IMR-90 (cell line): ENCODE data around the gene TBCE. TPM values are rescaled to one million over a fixed set of nuclear protein-coding genes. Genes with fewer than 3 reads are reported as not detected.

ENCODE experiments used
- ATAC-seq: fragments of 200-7000 bp; cut with Tn5 transposase; 2 replicates; pipeline ENCODE4 v1.9.1; 2020; ENCODE audit warnings: low read depth, mild to moderate bottlenecking, moderate library complexity
- BruUV-seq: library from RNA; stranded (reverse); fragments of 400-500 nt; replicated peaks from 2 replicates; lab custom pipeline; 2021; lab: Mats Ljungman, UMichigan
- CTCF ChIA-PET: fragments of 300-600 bp; formaldehyde crosslinking; extraction: SDS; loops from one replicate; lab custom pipeline; 2021; ENCODE audit warnings: antibody characterized with exemption; lab: Yijun Ruan, JAX
- POLR2A ChIA-PET: fragments of 300-600 bp; sonication (Branson Sonifier 250); formaldehyde crosslinking; loops from one replicate; lab custom pipeline; 2022; ENCODE audit warnings: antibody characterized with exemption; ENCODE audit not compliant: unreplicated experiment; lab: Charles Lee
- DNase-seq: peaks from one replicate; pipeline ENCODE4 v3.0.0; 2013
- H2AFZ ChIP-seq: replicated peaks from 2 replicates; pipeline ENCODE3; 2013; ENCODE audit warnings: low read length, mild to moderate bottlenecking; ENCODE audit not compliant: poor library complexity
- H2AK5ac ChIP-seq: 2 replicates; pipeline ENCODE4 v1.6.1; 2013; ENCODE audit warnings: low read depth, low read length, inconsistent platforms
- H2AK9ac ChIP-seq: replicated peaks from 2 replicates; pipeline ENCODE3; 2013; ENCODE audit warnings: mild to moderate bottlenecking, low read depth, low read length, moderate library complexity; ENCODE audit not compliant: poor library complexity
- H2BK120ac ChIP-seq: 2 replicates; pipeline ENCODE4 v1.6.1; 2013; ENCODE audit warnings: low read depth, low read length, inconsistent platforms
- H2BK15ac ChIP-seq: 3 replicates; pipeline ENCODE4 v1.6.1; 2013; ENCODE audit warnings: low read depth, low read length, inconsistent platforms
- H2BK20ac ChIP-seq: 2 replicates; pipeline ENCODE4 v1.6.1; 2013; ENCODE audit warnings: low read depth, mild to moderate bottlenecking, inconsistent platforms, low read length, moderate library complexity
- H2BK5ac ChIP-seq: 2 replicates; pipeline ENCODE4 v1.6.1; 2013; ENCODE audit warnings: mild to moderate bottlenecking, low read depth, low read length, inconsistent platforms; ENCODE audit not compliant: poor library complexity, severe bottlenecking
- H3K14ac ChIP-seq: replicated peaks from 2 replicates; pipeline ENCODE4 v1.6.1; 2013; ENCODE audit warnings: low read depth, low read length, inconsistent platforms
- H3K18ac ChIP-seq: 2 replicates; pipeline ENCODE4 v1.6.1; 2013; ENCODE audit warnings: low read depth, low read length, control low read depth
- H3K23ac ChIP-seq: 2 replicates; pipeline ENCODE4 v1.6.1; 2013; ENCODE audit warnings: low read depth, low read length, inconsistent platforms
- H3K27ac ChIP-seq: 2 replicates; pipeline ENCODE4 v1.5.1; 2013; ENCODE audit warnings: mild to moderate bottlenecking, control low read depth, low read length; ENCODE audit not compliant: insufficient read depth
- H3K27me3 ChIP-seq: 2 replicates; pipeline ENCODE4 v1.6.1; 2013; ENCODE audit warnings: low read length; ENCODE audit not compliant: control insufficient read depth, insufficient read depth
- H3K36me3 ChIP-seq: 2 replicates; pipeline ENCODE4 v1.6.1; 2013; ENCODE audit warnings: low read length, mixed read lengths; ENCODE audit not compliant: control insufficient read depth, insufficient read depth
- H3K4ac ChIP-seq: 2 replicates; pipeline ENCODE4 v1.6.1; 2013; ENCODE audit warnings: low read depth, low read length, inconsistent platforms
- H3K4me1 ChIP-seq: 2 replicates; pipeline ENCODE4 v1.6.1; 2013; ENCODE audit warnings: low read length, mixed read lengths; ENCODE audit not compliant: control insufficient read depth, insufficient read depth
- H3K4me2 ChIP-seq: 2 replicates; pipeline ENCODE4 v1.6.1; 2013; ENCODE audit warnings: low read depth, mild to moderate bottlenecking, control low read depth, low read length, moderate library complexity
- H3K4me3 ChIP-seq: 2 replicates; pipeline ENCODE4 v1.5.1; 2013; ENCODE audit warnings: low read depth, mild to moderate bottlenecking, control low read depth, low read length, moderate library complexity; ENCODE audit not compliant: insufficient read depth
- H3K56ac ChIP-seq: 2 replicates; pipeline ENCODE4 v1.6.1; 2013; ENCODE audit warnings: low read length, inconsistent platforms; ENCODE audit not compliant: insufficient read depth; ENCODE audit errors: extremely low read depth
- H3K79me1 ChIP-seq, 2 experiments: 2 replicates each; pipeline ENCODE4 v1.6.1; 2013; ENCODE audit warnings: low read length in 2 of 2, inconsistent platforms in 1 of 2, low read depth in 1 of 2
- H3K9ac ChIP-seq: 2 replicates; pipeline ENCODE4 v1.6.1; 2013; ENCODE audit warnings: low read depth, low read length, control low read depth
- H3K9me1 ChIP-seq: 2 replicates; pipeline ENCODE4 v1.6.1; 2013; ENCODE audit warnings: low read length, inconsistent platforms; ENCODE audit not compliant: insufficient read depth
- H3K9me3 ChIP-seq: 2 replicates; pipeline ENCODE4 v1.6.1; 2013; ENCODE audit warnings: low read length; ENCODE audit not compliant: control insufficient read depth, insufficient read depth
- H4K20me1 ChIP-seq: 2 replicates; pipeline ENCODE4 v1.6.1; 2013; ENCODE audit warnings: low read length, inconsistent platforms; ENCODE audit not compliant: insufficient read depth
- H4K5ac ChIP-seq: 2 replicates; pipeline ENCODE4 v1.6.1; 2013; ENCODE audit warnings: mild to moderate bottlenecking, low read depth, low read length, control low read depth
- H4K8ac ChIP-seq, 2 experiments: 2 replicates each; pipeline ENCODE4 v1.6.1; 2013; ENCODE audit warnings: low read depth in 2 of 2, low read length in 2 of 2, control low read depth in 1 of 2, inconsistent platforms in 1 of 2
- H4K91ac ChIP-seq: 2 replicates; pipeline ENCODE4 v1.6.1; 2013; ENCODE audit warnings: low read depth, low read length, inconsistent platforms; ENCODE audit not compliant: insufficient read depth
- BHLHE40 ChIP-seq: fragments of 150-350 bp; IDR thresholded peaks from 2 replicates; pipeline ENCODE4 v1.6.1; 2016; ENCODE audit warnings: mild to moderate bottlenecking, low read depth, low read length
- CHD1 ChIP-seq: IDR thresholded peaks from 2 replicates; pipeline ENCODE4 v1.6.1; 2012; ENCODE audit warnings: low read depth, low read length, improper control_type of control experiment
- FOS ChIP-seq: fragments of 150-350 bp; IDR thresholded peaks from 2 replicates; pipeline ENCODE4 v1.6.1; 2016; ENCODE audit warnings: low read depth, low read length
- MAFK ChIP-seq: IDR thresholded peaks from 2 replicates; pipeline ENCODE4 v1.6.1; 2012; ENCODE audit warnings: low read depth, low read length, improper control_type of control experiment
- MAZ ChIP-seq: IDR thresholded peaks from 2 replicates; pipeline ENCODE4 v1.6.1; 2012; ENCODE audit warnings: low read depth, mild to moderate bottlenecking, low read length, improper control_type of control experiment, moderate library complexity, borderline replicate concordance
- RCOR1 ChIP-seq: IDR thresholded peaks from 2 replicates; pipeline ENCODE4 v1.6.1; 2012; ENCODE audit warnings: mild to moderate bottlenecking, low read length, improper control_type of control experiment; ENCODE audit not compliant: insufficient replicate concordance
- SMC3 ChIP-seq: fragments of 150-350 bp; IDR thresholded peaks from 2 replicates; pipeline ENCODE4 v1.6.1; 2016; ENCODE audit warnings: low read depth, mild to moderate bottlenecking, antibody characterized with exemption, low read length, moderate library complexity
- WGBS, 2 experiments: methylation state at CpG; one replicate each; pipeline versions ENCODE4 v1.1.5 to v1.1.7; 2013; ENCODE audit warnings: missing lambda C conversion rate in 2 of 2; ENCODE audit not compliant: insufficient read length in 1 of 2; ENCODE audit errors: extremely low coverage in 2 of 2; 5-methylcytosine and 5-hydroxymethylcytosine counted together
- dilution Hi-C: fragments of 300-500 bp; cut with HindIII; formaldehyde crosslinking; loops from one replicate; pipeline ENCODE4 v1.14.3; 2018; ENCODE audit warnings: low sequenced_read_pairs; ENCODE audit not compliant: unreplicated experiment
- in situ Hi-C: fragments of 300-500 bp; cut with MboI; formaldehyde crosslinking; loops from 3 replicates; pipeline ENCODE4 v1.14.3; 2019; ENCODE audit warnings: low sequenced_read_pairs, inconsistent platforms, mixed read lengths
- intact Hi-C: fragments of 100-400 bp; cut with micrococcal nuclease; formaldehyde crosslinking; loops from 2 replicates; pipeline ENCODE4 v1.10.0; 2022
- polyA plus RNA-seq, 3 experiments: library from polyadenylated mRNA; depleted of rRNA; stranded (reverse); fragments of >200 nt; gene quantifications; 2 replicates each; pipeline ENCODE4 v1.2.3, GENCODE V29; 2012; ENCODE audit warnings: low replicate concordance in 1 of 3
- total RNA-seq: library from RNA; depleted of rRNA; stranded (reverse); fragments of >200 nt; gene quantifications from 2 replicates; pipeline ENCODE4 v1.2.3, GENCODE V29; 2012
- TF ChIP-seq, protein P1 (sequence below): conservative IDR thresholded peaks from 2 replicates; pipeline ENCODE4 v1.5.1; 2012; ENCODE audit warnings: mild to moderate bottlenecking, low read depth, low read length, improper control_type of control experiment
- TF ChIP-seq, protein P2 (sequence below): fragments of 150-350 bp; IDR thresholded peaks from 2 replicates; pipeline ENCODE4 v1.6.1; 2016; ENCODE audit warnings: low read depth, mild to moderate bottlenecking, low read length, moderate library complexity, borderline replicate concordance
- TF ChIP-seq, protein P3 (sequence below): fragments of 150-350 bp; IDR thresholded peaks from 2 replicates; pipeline ENCODE4 v1.6.1; 2017; ENCODE audit warnings: mild to moderate bottlenecking, antibody characterized with exemption, low read length, low read depth

TBCE gene
- total and polyA plus RNA-seq, 2 of the 4 experiments (the other 2 are of a cell fraction) = 25.3 to 26.7 TPM

DNA sequence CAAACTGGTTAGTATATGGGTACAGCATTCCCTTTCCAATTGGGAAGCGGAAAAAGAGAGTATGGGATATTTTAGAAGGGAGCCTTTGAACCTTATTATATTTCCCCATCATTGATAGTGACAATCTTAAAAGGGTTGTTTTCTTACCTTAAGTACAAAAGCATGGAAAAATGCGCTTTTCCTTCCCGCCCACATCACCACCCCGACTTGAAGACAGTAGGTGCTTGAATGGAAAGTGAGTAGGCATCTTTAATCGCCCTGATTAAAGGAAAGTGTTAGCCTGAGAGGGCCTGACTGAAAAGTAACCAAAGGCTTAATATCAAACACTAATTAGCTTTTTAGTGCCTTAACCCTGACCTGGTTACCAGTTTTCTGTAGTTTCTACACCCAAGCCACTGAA is 23.5 kb upstream of the TBCE start:
- no peaks in the 10 kb centered on the region for H3K9me1 ChIP-seq
- in situ Hi-C loops = no loop called here
- no peak overlapping the region for H2BK15ac ChIP-seq
- no peak overlapping the region for H3K23ac ChIP-seq
- H3K4ac ChIP-seq = no peak overlapping the region
- no peak overlapping the region for H3K56ac ChIP-seq
- no peaks in the 10 kb centered on the region for H4K20me1 ChIP-seq
- no peak overlapping the region for H2BK20ac ChIP-seq
- POLR2A ChIA-PET = no interaction called here
- peaks cover 9% of the 10 kb centered on the region; the same call in 1 of the 2 replicates for H3K36me3 ChIP-seq
- H4K8ac ChIP-seq = no peak overlapping the region
- no peak overlapping the region for H2BK120ac ChIP-seq
- H3K9ac ChIP-seq = no peak overlapping the region
- no TSS peak for BruUV-seq
- no peak for DNase-seq
- no peak overlapping the region for H3K4me2 ChIP-seq
- TF ChIP-seq MAZ = no peak
- no peak for TF ChIP-seq CHD1
- TF ChIP-seq, protein P1, sequence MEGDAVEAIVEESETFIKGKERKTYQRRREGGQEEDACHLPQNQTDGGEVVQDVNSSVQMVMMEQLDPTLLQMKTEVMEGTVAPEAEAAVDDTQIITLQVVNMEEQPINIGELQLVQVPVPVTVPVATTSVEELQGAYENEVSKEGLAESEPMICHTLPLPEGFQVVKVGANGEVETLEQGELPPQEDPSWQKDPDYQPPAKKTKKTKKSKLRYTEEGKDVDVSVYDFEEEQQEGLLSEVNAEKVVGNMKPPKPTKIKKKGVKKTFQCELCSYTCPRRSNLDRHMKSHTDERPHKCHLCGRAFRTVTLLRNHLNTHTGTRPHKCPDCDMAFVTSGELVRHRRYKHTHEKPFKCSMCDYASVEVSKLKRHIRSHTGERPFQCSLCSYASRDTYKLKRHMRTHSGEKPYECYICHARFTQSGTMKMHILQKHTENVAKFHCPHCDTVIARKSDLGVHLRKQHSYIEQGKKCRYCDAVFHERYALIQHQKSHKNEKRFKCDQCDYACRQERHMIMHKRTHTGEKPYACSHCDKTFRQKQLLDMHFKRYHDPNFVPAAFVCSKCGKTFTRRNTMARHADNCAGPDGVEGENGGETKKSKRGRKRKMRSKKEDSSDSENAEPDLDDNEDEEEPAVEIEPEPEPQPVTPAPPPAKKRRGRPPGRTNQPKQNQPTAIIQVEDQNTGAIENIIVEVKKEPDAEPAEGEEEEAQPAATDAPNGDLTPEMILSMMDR = no peak
- TF ChIP-seq FOS = no peak
- no peak for TF ChIP-seq MAFK
- TF ChIP-seq BHLHE40 = no peak
- TF ChIP-seq RCOR1 = no peak
- TF ChIP-seq, protein P2, sequence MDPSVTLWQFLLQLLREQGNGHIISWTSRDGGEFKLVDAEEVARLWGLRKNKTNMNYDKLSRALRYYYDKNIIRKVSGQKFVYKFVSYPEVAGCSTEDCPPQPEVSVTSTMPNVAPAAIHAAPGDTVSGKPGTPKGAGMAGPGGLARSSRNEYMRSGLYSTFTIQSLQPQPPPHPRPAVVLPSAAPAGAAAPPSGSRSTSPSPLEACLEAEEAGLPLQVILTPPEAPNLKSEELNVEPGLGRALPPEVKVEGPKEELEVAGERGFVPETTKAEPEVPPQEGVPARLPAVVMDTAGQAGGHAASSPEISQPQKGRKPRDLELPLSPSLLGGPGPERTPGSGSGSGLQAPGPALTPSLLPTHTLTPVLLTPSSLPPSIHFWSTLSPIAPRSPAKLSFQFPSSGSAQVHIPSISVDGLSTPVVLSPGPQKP = no peak
- TF ChIP-seq, protein P3, sequence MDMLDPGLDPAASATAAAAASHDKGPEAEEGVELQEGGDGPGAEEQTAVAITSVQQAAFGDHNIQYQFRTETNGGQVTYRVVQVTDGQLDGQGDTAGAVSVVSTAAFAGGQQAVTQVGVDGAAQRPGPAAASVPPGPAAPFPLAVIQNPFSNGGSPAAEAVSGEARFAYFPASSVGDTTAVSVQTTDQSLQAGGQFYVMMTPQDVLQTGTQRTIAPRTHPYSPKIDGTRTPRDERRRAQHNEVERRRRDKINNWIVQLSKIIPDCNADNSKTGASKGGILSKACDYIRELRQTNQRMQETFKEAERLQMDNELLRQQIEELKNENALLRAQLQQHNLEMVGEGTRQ = no peak
- TF ChIP-seq SMC3 = no peak
- H3K79me1 ChIP-seq = peaks cover 3% of the 10 kb centered on the region in 2 experiments; a peak in 2 of 4 replicates
- intact Hi-C loops = no loop called here
- H3K14ac ChIP-seq = no peak overlapping the region
- no peaks in the 10 kb centered on the region for H3K4me1 ChIP-seq
- H3K4me3 ChIP-seq = no peak overlapping the region
- no peak overlapping the region for H4K5ac ChIP-seq
- no peak overlapping the region for H3K18ac ChIP-seq
- CTCF ChIA-PET = no interaction called here
- ATAC-seq = no peak
- H2AK5ac ChIP-seq = no peak overlapping the region
- no peak overlapping the region for H2AK9ac ChIP-seq
- no peak overlapping the region for H3K27ac ChIP-seq
- no peaks in the 10 kb centered on the region for H3K27me3 ChIP-seq
- H2BK5ac ChIP-seq = no peak overlapping the region
- no peaks in the 10 kb centered on the region for H3K9me3 ChIP-seq
- dilution Hi-C loops = no loop called here
- H2AFZ ChIP-seq = no peak overlapping the region
- H4K91ac ChIP-seq = no peak overlapping the region
- no CpG with 5 or more reads among the region's 5 CpGs for WGBS, 2 experiments
